ENCODE data around the gene NSD2.
"Not testable (repeated sequence)": the region's sequence is repeated elsewhere in the genome, so short reads cannot be mapped to it uniquely, and the experiment has no call there.

NSD2 gene

GRCh38 chr4:1899149-1900086 is 28.2 kb downstream of the NSD2 start:
- peak; percentile 60 to 63 for DNase-seq

- no peak for DNase-seq
These were observed 28.9 kb downstream of the NSD2 start for GRCh38 chr4:1900087-1900433.

- DNase-seq = no peak
These were observed 29.4 kb downstream of the NSD2 start for GRCh38 chr4:1900624-1901023.

GRCh38 chr4:1901127-1901526 is 29.9 kb downstream of the NSD2 start:
- no peak for DNase-seq

GRCh38 chr4:1902243-1902642 is 31.1 kb downstream of the NSD2 start:
- no peak for DNase-seq

GRCh38 chr4:1903035-1903434 is 31.8 kb downstream of the NSD2 start:
- DNase-seq = no peak

- no peak for DNase-seq
These were observed 32.8 kb downstream of the NSD2 start for GRCh38 chr4:1904042-1904441.

- DNase-seq = no peak
These were observed 36.8 kb downstream of the NSD2 start for GRCh38 chr4:1907848-1908525.

- DNase-seq = not testable (repeated sequence)
These were observed 38.5 kb downstream of the NSD2 start for GRCh38 chr4:1909696-1910095.

GRCh38 chr4:1910643-1911042 is 39.5 kb downstream of the NSD2 start:
- no peak for DNase-seq

GRCh38 chr4:1911316-1911715 is 40.1 kb downstream of the NSD2 start:
- not testable (repeated sequence) for DNase-seq

- DNase-seq = no peak
These were observed 51.6 kb downstream of the NSD2 start for GRCh38 chr4:1922821-1923220.

- no peak for DNase-seq
These were observed 56.5 kb downstream of the NSD2 start for GRCh38 chr4:1927675-1928074.

GRCh38 chr4:1928356-1929239 is 57.4 kb downstream of the NSD2 start:
- no peak for DNase-seq

GRCh38 chr4:1932736-1933135 is 61.5 kb downstream of the NSD2 start:
- DNase-seq = no peak

GRCh38 chr4:1933700-1934099 is 62.5 kb downstream of the NSD2 start:
- DNase-seq = no peak

- DNase-seq = no peak
These were observed 66.4 kb downstream of the NSD2 start for GRCh38 chr4:1937550-1937949.

- DNase-seq = no peak
These were observed 66.8 kb downstream of the NSD2 start for GRCh38 chr4:1938027-1938426.

GRCh38 chr4:1939664-1940509 is 68.7 kb downstream of the NSD2 start:
- no peak for DNase-seq

GRCh38 chr4:1940566-1940965 is 69.4 kb downstream of the NSD2 start:
- no peak for DNase-seq

- no peak for DNase-seq
These were observed 72.7 kb downstream of the NSD2 start for GRCh38 chr4:1943928-1944327.
